NCI-H146 treated with DMSO at 0.1 percent for 48 hours (cell line): ENCODE measurements around the gene RAC2.

Experiments used
- DNase-seq: peaks from one replicate; lab custom pipeline; 2025; ENCODE audit not compliant: unreplicated experiment; lab: John Stamatoyannopoulos, UW

Gene RAC2

DNA sequence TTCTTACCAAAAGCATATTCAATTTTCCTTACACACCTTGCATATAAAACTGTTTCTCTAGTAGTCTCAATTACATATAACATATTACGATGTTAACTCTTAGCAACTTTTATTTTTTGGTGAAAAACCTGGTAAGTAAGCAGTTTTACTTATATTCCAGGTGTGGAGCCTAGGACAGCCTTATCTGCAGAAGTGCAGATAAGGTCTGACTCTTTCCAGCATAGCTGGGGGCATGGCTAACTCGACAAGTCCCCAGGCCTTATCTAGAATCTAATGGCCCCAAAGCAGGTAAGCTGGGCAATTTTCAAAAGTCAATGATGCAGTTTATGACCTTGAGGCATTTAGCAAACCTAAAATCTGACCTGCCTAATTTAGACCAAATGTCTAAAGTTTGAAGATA is 51.9 kb downstream of the RAC2 start:
- no peak for DNase-seq

DNA sequence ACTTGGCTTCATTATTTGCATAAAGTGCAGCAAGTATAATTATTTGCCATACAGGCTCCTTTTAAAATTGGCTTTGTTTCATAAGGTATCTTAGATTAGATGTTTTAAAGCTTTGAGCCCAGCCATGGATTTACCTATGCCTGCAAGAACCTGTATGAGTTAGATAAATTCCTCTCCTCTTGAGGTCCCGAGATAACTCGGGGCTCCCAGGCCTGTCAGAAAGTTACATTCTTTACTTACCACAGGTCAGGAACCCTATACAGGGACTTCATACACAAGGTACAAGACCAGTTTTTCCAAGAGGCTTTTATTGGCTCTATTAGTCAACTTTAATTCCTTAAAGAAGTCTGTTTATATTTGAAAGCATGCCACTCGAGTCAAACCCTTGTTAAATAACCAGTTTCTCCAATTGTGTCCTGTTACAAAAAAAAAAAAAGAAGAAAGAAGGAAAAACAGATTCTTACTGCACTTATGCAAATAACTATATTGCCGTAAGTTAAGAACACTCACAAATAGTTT is 53.7 kb downstream of the RAC2 start:
- no peak for DNase-seq

- no peak for DNase-seq
Measured at GRCh38 chr22:37188901-37189466, 55.1 kb downstream of the RAC2 start.

DNA sequence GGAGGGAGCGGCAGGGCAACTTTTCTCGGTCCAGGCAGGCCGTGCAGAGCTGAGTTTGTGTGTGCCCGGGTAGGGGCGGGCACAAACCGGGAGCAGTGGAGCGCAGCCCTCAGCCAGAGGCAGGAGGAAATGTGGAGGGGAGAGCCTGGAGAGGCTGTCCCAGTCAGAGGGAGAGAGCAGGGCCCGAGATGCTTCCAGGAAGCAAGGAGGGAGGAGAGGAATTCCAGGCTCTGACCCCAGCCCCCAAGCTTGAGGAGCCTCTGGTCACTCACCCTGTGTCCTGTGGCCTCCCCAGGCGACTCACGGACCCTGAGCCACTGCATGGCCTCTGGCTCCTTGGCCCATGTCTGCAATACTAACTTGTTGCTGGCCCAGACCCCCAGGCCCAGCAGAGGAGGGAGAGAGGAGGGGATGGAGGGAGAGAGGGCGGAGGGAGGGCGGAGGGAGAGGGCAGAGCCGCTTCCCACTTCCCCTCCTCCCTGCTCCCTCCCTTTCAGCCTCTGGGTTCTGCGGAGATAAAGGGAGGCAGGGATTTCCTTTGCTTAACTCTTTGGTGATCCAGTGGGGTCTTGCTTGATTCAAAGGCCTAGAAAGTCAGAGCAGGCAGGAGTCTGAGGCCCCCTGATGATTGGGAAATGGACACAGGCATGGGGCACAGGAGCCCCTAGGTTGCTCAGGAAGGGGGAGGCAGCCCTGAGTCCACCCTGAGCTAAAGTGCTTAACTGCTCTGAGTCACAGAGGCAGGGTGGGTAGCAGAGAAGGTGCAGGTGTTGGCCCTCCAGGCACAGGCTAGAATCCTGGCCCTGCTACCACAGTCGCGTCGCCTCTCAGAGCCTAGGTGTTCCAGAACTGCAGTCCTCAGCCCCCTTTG is 55.9 kb downstream of the RAC2 start, which contains the start of gene C1QTNF6:
C1QTNF6 (minus strand) TSS at position 357 of the 871 bp plus-strand sequence; CDS start at position 323, 34 bp downstream.
- no peak for DNase-seq

GRCh38 chr22:37187552-37187890 is 56.5 kb downstream of the RAC2 start:
- no peak for DNase-seq

DNA sequence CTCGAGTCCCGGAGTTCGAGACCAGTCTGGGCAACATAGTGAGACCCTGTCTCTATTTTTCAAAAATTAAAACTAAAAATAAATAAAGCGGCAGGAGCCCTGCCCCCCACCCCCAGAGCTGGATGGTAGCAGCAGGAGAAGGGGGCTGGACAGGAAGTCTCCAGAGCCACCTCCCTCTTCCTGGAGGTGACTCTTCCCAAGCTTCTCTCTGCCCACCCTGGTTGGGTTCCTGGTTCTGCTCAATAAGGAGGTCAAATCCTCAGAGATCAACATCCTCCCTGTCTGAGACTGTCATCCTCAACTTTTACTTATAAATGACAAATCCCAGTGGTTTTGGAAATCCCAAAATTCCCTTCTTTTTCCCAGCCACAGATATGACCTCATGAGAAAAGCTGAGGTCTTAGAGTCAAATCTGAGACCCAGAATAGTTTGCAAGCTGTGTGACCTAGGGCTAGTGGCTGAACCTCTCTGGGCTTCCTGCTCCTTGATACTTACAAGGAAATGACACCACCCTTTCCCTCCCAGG is 57.0 kb downstream of the RAC2 start:
- DNase-seq = no peak

DNA sequence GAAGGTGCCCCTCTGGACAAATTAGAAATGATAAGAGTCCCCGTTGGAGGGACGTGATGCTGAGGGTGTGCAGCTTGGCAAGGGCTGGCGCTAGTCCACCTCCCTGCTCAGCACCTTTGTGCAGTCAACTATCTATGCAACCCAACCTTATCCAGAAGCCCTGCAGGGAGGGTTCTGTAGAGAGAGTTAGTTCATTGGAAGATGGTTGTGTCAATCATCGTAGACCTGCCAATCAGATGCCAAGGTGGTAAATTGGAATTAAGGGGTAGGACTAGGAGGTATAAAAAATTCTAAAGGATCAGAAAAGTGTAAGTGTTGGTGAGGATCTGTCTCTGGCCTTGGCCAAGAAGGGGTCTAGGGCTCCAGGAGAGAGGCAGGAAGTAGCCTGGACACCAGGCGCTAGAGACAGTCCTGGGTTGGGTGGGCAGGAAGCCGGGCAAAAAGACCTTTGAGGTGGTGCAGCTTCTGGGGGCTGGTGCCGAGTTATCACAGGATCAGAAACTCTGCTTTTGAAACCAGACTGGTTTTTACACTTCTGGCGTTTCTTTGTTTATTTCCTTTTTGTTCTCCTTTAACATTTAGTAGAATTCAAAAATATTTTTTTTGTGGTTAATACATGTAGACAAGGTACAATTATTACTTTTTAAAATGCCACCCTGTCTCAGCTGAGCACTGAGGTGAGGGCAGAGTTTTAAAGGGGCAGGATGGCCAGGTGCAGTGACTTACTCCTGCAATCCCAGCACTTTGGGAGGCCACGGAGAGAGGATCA is 57.7 kb downstream of the RAC2 start:
- DNase-seq = no peak

DNA sequence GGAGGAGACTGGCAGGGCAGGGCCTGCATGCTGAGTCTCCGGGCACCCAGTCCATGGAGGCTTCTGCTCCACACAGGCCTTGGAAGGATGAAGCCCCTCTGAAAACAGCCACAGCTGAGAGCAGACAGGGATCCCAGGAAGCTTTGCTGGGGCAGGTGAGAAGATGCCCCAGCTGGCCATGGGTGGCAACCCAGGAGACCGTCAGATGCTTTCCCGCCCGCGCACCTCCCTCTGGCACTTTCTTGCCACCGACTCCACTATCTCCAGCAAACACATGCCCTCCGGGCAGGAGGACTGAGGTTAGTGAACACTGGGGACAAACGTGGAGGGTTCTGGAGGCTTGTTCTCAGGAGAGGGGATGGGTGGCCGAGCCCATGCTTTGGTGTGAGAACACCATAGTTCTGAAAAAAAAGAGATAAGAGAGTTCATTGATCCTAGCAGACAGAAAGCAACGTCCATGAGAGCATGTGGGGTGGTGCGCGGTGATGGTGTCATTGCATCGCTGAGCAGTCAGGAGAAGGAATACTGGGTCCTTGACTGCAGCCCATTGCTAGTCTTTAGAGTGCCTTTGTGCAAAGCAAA is 58.3 kb downstream of the RAC2 start:
- DNase-seq = no peak

GRCh38 chr22:37184816-37185541 is 59.1 kb downstream of the RAC2 start:
- DNase-seq = no peak

GRCh38 chr22:37184380-37184755 is 59.7 kb downstream of the RAC2 start:
- no peak for DNase-seq

DNA sequence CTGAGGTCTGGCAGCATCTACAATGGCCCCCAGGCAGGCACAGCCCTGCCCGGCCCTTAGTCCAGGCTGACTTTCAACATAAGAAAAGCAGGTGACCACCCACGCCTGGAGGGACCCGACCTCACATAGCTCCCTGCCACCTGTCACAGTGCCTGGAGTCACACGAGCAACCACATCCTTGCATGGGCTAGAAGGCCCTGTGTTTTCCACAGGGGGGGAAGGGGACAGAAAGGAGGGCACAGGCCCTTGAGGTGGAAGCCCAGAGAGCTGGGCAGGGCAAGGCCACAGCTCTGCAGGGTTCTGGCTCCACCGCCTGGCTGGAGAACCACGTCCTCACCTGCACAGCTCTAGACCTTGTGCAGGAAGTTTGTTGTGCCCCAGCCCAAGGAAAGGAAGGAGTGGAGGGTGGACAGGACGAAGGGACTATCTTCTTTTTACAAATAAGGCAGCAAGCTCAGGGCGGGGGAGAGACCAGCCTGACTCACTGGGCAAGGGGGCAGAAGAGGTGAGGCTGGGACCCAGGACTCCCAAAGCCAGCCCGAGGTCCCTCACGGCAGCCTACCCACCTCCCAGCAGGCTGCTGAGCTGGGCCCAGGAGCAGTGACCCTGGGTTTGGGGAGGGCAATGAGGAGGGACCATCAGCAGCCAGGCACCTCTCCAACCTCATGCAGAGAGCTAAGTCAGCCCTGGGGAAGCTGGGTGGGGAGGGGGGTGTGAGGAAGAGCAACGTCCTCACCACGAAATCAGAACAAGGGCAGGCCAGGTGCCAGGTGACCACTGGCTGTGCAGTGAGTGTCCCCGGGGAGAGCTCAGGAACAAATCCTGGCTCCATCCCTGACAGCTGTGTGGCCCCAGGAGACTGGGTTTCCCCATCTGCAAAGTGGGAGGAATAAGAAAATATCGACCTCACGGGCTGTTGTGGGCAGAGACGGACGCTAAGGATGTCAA is 60.4 kb downstream of the RAC2 start:
- DNase-seq = no peak

GRCh38 chr22:37182949-37183245 is 61.2 kb downstream of the RAC2 start:
- DNase-seq = no peak

- DNase-seq = no peak
Measured at GRCh38 chr22:37182101-37182948, 61.7 kb downstream of the RAC2 start.

GRCh38 chr22:37181681-37182080 is 62.4 kb downstream of the RAC2 start:
- no peak for DNase-seq

GRCh38 chr22:37180531-37181231 is 63.4 kb downstream of the RAC2 start:
- no peak for DNase-seq

DNA sequence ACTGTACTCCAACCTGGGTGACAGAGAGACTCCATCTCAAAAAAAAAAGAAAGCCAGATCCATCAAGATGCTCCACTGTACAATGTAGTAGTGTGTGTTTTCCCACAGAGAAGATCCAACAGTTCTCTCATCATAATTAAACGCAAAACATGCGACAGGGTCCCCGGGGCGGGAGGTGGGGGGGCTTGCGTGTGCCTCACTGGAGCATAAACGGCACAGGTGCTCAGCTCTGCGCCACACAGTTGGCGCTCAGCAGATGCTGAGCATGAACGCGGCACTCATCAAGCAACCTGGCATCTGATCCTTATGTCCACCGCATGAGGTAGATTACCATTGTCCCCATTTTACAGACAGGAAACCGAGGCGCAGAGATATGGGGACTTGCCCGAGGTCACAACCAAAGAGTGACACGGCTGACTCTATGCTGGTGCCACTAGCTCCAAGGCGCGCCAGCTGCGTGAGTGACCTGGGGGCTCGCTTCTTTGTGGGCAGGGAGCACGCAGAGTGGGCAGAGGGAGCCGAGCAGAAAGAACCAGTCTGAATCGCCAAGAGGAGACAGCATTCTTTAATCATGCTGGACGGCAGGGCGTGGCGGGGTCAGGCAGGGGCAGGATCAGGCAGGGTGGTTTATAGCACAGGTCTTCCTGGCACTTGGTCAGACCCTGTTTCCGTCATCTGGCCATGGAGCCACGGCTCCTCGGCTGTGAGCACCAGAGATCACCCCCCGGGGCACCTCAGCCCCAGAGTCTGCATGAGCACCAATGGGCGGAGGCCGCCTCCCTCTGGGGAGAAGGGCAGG is 64.2 kb downstream of the RAC2 start:
- no peak for DNase-seq

DNA sequence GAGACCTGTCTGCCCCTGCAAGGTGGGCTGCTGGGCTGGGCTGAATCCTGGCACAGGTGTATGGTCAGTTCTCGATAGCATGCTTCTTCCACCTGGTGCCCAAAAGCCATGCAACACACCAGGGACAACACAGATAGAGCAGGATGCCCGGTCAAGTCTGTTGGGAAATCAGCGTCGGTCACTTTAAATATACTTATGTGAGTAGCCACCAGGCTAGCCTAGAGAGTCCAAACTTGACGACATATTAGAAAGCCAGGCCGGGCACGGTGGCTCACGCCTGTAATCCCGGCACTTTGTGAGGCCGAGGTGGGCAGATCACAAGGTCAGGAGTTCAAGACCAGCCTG is 65.0 kb downstream of the RAC2 start:
- DNase-seq = no peak
